SK-N-MC (cell line): Measurements from ENCODE around the gene TNFAIP2.

ENCODE experiments used
- EZH2 ChIP-seq: fragments of 200-600 bp; sonication (generic); IDR thresholded peaks from one replicate; pipeline ENCODE4 v1.6.1; 2017; ENCODE audit warnings: antibody characterized with exemption
- POLR2AphosphoS5 ChIP-seq: IDR thresholded peaks from 2 replicates; pipeline ENCODE4 v1.6.1; 2012; ENCODE audit warnings: mild to moderate bottlenecking, low read depth, low read length, borderline replicate concordance

- TF ChIP-seq EZH2: no peak
- no peak for TF ChIP-seq POLR2AphosphoS5
These were observed 25.0 kb upstream of the TNFAIP2 start for GRCh38 chr14:103097994-103098957.
